GM11168 (cell line): ENCODE data around the gene UQCC2.

Source experiments
- in situ Hi-C: fragments of 300-500 bp; cut with MboI; formaldehyde crosslinking; loops from one replicate; pipeline ENCODE4 v1.12.0; 2022; ENCODE audit warnings: low sequenced_read_pairs; ENCODE audit not compliant: unreplicated experiment

Gene UQCC2

DNA sequence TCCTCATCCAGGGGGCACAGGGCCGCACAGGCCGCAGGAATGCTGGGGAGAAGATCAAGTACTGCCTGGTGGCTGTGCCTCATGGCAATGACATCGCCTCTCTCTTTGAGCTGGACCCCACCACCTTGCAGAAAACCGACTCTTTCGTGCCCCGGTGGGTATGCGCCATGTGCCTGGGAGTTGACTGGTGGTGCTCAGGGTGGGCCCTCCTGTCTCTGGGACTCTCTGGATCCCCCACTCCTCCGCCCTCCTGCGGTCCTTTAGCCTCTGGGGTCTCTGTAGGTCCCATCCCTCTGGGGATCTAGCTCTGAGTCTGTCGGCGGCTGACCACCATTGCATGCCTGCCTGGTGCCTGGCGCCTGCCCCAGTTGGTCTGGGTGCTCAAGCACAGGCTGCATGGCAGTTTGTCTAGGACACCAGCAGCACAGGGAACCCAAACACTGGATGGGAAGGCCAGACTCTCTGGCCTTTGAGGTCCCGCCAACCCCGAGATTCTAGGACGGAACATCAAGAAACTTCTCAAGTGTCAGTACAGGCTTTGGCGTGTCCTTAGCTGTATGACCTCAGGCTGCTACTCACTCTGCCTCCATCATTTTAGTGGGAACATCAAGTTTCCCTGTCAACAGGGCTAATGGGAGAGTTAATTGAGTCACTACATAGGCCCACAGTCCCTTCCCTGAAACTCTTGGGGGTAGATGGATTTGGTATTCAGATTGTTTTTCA is 47.6 kb downstream of the UQCC2 start:
- in situ Hi-C loops: no loop called here

DNA sequence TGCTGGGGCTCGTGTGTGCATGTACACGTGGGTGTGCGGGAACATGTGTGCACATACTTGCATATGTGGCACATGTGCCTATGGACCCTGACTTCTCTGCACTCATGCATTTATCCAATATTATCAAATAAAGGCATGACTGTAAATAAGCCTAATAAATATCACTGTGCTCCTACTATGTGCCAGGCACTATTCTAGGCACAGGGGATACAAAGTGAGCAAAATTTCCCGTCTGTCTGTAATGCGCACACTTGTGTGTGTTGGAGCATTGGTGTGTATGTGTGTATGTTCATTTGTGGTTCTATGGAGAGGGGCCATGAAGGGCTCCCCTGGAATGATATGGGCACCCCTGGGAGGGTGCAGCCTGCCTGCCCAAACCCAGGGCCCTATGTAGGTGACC is 48.5 kb downstream of the UQCC2 start:
- in situ Hi-C loops: no loop called here

DNA sequence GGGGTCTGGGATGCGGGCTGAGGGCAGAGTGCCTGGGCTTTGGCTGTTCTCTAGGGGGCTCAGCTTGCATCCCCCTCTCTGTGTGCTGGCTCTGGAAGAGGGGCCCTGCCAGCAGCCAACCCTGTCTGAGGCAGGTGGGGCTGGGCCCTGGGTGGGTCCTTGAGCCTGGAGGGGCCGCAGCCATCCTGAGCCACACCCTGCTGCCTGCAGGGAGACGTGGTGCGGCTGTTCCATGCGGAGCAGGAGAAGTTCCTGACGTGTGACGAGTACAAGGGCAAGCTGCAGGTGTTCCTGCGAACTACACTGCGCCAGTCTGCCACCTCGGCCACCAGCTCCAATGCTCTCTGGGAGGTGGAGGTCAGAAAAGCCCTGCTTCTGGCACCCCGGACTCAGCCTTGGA is 49.2 kb downstream of the UQCC2 start:
- in situ Hi-C loops: no loop called here

DNA sequence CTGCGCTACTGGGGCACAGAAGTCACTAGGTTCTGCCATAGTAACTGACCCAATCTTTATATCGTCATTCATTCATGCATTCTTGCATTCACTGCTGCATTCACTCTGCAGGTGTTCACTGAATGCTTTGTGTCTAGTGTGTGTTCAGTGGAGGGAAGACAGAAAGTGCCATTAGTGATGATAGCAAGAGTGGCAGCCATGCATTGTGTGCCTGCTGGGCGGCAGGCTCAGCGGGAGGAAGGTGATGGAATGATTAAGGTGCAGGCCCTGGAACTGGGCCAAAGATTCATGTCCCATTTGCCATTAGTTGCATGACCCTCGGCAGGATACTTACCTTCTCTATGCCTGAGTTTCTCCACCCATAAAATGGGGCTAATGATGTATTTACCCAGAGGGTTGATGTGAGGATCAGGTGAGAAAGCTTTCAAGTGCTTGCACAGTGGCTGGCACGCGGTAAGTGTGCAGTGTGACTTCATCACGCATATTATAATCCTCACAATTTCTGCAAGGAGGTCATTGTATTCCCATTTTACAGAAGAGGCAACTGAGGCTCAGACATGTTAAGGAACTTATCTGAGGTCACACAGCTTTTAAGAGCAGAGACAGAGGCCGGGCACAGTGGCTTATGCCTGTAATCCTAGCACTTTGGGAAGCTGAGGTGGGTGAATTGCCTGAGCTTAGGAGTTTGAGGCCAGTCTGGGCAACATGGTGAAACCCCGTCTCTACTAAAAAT is 50.2 kb downstream of the UQCC2 start:
- in situ Hi-C loops: no loop called here

DNA sequence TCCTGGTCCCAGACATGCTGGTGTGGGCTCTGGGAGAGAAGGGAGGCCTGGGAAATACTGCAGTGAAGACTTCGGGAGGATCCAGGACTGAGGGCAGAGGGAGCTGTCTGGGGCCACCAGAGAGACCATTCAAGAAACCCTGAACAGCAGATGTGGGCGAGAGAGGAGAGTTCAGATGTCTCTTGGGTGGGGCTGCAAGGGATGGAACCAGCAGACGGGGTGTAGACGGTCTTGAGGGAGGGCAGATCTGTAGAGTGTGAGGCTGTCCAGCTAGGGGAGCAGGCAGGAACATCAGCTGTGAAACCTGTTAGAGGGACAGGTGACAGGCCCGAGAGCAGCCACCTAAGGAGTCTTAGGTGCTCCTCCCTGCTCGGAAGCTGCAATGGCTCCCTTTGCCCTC is 51.5 kb downstream of the UQCC2 start:
- in situ Hi-C loops: no loop called here

DNA sequence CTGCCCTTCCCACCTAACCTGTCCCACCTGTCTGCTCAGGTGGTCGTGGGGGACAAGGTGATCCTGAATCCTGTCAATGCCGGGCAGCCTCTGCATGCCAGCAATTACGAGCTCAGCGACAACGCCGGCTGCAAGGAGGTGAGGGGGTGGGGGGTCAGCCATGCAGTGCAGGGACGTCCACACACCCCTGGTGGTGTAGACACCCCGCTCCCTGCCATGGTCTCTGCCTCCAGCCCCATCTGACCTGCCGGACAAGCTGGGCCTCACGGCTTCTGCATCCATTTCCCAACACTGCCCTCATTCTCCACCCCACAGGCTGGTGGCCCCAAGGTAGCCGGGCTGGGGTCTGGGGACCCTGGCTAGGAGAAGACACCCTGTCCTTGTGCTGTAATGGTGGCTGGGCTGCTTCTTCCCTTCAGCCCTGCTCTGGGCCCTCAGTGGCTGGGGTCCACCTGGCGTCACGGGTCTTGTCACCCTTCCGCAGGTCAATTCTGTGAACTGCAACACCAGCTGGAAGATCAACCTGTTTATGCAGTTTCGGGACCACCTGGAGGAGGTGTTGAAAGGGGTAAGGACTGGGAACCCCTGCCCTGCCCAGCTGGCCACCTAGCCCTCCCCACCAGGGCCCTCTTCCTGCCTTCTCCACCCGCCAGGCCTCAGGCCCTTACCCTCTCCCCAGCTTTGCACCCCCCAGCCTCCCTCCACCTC is 52.4 kb downstream of the UQCC2 start:
- in situ Hi-C loops: no loop called here

DNA sequence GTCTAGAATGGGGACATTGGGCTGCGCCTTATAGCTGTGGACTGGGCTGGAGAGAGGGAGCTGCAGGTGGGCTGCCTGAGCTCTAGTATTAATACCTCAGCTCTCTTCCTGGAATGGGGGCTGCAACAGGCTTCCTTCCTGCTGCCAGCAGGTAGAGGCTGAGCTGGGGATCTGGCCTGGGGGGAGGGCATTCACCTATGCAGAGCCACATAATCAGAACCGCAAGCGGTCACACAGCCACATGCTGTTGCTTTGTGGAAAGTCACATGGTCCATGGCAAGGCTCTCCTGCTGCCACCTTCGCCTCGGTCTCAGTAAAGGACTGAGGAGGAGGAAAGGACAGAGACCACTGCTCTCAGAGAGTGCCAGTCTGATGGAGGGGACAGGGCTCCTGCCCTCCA is 54.7 kb downstream of the UQCC2 start:
- in situ Hi-C loops: no loop called here

DNA sequence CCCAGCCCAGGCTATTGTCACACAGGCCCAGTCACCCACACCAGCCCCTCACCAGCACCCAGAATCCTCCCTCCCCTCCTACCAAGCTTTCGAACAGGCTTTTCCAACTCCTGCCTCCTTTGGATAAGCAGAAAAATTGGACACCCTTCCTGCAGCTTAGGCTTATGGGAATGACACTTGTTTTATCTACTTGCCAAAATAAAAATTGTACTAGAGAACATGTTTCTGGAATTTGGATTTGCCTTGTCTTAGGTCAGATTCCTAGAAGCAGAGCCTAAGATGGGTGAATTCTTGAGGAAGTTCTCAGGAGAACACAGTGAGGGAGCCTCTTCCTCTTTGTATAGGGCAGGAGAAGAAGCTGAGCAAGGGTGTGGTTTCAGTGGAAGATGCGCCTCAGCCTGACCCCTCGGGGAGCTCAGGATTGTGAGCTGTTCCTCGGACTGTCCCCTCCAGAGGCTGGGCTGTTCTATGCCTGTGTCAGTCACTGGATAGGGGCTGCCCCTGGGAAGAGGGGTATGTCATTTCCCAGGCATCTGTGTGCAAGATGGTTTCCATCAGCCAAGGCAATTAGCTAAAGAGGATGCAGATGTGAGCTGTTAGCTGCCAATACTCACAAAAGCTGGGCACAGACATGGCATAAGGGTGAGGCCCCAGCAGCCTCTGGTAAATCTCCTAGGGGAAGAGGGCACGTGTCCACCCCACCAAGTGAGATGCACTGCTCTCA is 56.5 kb downstream of the UQCC2 start:
- in situ Hi-C loops: no loop called here

DNA sequence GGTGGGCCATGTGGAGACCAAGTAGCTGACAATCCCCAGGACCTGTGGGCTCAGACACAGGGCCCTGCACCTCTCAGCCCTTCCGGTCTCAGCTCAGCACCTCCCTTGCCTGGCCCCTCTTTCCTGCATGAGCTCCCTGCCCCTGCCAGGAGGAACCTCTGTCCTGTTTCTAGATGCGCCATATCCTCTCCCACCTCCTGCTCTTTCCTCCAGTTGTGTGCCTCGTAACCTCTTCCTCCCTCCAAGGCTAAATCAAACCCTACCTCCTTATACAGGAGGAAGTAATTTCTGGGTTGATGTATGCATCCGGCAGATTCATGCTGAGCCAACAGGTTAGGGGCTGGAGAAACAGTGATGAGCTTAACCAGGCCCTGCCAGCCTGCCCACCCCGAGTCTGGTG is 59.5 kb downstream of the UQCC2 start:
- in situ Hi-C loops: no loop called here

DNA sequence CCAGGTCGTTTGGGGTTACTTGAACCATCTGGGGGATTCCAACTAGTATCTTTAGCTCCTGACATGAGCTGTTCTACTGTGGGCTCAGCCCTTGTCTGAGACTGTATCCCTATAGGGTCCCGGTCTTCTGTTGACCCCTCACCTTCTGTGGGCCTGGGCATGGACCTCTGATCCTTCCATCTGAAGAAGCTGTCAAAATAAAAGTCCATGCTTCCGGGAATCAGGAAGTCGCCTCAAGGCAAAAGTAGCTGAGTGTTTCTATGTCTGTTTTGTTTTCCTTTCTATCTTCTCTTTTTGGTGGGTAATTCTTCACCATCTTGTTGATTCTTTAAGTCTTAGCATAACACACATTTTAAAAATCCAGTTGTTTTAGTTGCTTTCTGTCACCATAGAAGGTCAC is 60.1 kb downstream of the UQCC2 start:
- in situ Hi-C loops: no loop called here
